GM23338 (cell line): ENCODE data around the gene SETBP1. TPM values are rescaled to one million over a fixed set of nuclear protein-coding genes. Genes with fewer than 3 reads are reported as not detected.

Experiments
- ATAC-seq: fragments of 200-7000 bp; cut with Tn5 transposase; 3 replicates; pipeline ENCODE4 v1.9.1; 2020
- DNase-seq: peaks from one replicate; pipeline ENCODE4 v3.0.0-alpha.2; 2015; ENCODE audit warnings: low spot score
- H2AFZ ChIP-seq: fragments of 200-600 bp; sonication (generic); 2 replicates; pipeline ENCODE4 v1.8.0; 2016; ENCODE audit warnings: antibody characterized with exemption, mild to moderate bottlenecking, moderate library complexity
- H3F3A ChIP-seq: fragments of 200-600 bp; sonication (generic); replicated peaks from 2 replicates; pipeline ENCODE4 v1.8.0; 2017; ENCODE audit warnings: antibody characterized with exemption, mixed run types, low read depth
- H3K27ac ChIP-seq: fragments of 200-600 bp; sonication (generic); 2 replicates; pipeline ENCODE4 v1.6.1; 2016; ENCODE audit warnings: low read depth
- H3K27me3 ChIP-seq: fragments of 200-600 bp; sonication (generic); 2 replicates; pipeline ENCODE4 v1.8.0; 2016; ENCODE audit warnings: mild to moderate bottlenecking, mixed run types, moderate library complexity; ENCODE audit not compliant: insufficient read depth
- H3K36me3 ChIP-seq: fragments of 200-600 bp; sonication (generic); 2 replicates; pipeline ENCODE4 v1.8.0; 2016; ENCODE audit warnings: mild to moderate bottlenecking; ENCODE audit not compliant: insufficient read depth
- H3K4me1 ChIP-seq: fragments of 200-600 bp; sonication (generic); 2 replicates; pipeline ENCODE4 v1.8.0; 2016; ENCODE audit warnings: mild to moderate bottlenecking, moderate library complexity; ENCODE audit not compliant: insufficient read depth
- H3K4me2 ChIP-seq: fragments of 200-600 bp; sonication (generic); 2 replicates; pipeline ENCODE4 v1.7.1; 2017; ENCODE audit warnings: mixed run types
- H3K4me3 ChIP-seq: fragments of 200-600 bp; sonication (generic); 2 replicates; pipeline ENCODE4 v1.6.1; 2016; ENCODE audit warnings: mixed run types
- H3K79me2 ChIP-seq: fragments of 200-600 bp; sonication (generic); replicated peaks from 2 replicates; pipeline ENCODE4 v1.8.0; 2017; ENCODE audit warnings: mild to moderate bottlenecking; ENCODE audit not compliant: insufficient read depth
- H3K9me2 ChIP-seq: fragments of 200-600 bp; sonication (generic); 2 replicates; pipeline ENCODE4 v1.8.0; 2017; ENCODE audit not compliant: insufficient read depth
- H4K20me1 ChIP-seq: fragments of 200-600 bp; sonication (generic); replicated peaks from 2 replicates; pipeline ENCODE4 v1.8.0; 2017; ENCODE audit warnings: mild to moderate bottlenecking; ENCODE audit not compliant: insufficient read depth
- H3K27ac Mint-ChIP-seq: 2 replicates; pipeline ENCODE4 v1.8.0; 2020; ENCODE audit warnings: inconsistent platforms, mild to moderate bottlenecking, moderate library complexity, mixed read lengths
- H3K27me3 Mint-ChIP-seq: 3 replicates; pipeline ENCODE4 v1.8.0; 2022; ENCODE audit warnings: low read depth, mild to moderate bottlenecking, moderate library complexity, mixed read lengths, inconsistent platforms; ENCODE audit not compliant: insufficient read depth, poor library complexity
- H3K36me3 Mint-ChIP-seq: 3 replicates; pipeline ENCODE4 v1.8.0; 2021; ENCODE audit warnings: low read depth, mild to moderate bottlenecking, inconsistent platforms, moderate library complexity, mixed read lengths
- H3K4me1 Mint-ChIP-seq: 3 replicates; pipeline ENCODE4 v1.8.0; 2020; ENCODE audit warnings: mild to moderate bottlenecking, inconsistent platforms, mixed read lengths
- H3K4me3 Mint-ChIP-seq: 3 replicates; pipeline ENCODE4 v1.8.0; 2021; ENCODE audit warnings: moderate library complexity, mild to moderate bottlenecking, inconsistent platforms, mixed read lengths
- H3K9me3 Mint-ChIP-seq: 3 replicates; pipeline ENCODE4 v1.8.0; 2020; ENCODE audit warnings: moderate library complexity, mild to moderate bottlenecking, inconsistent platforms, mixed read lengths
- CTCF ChIP-seq, 2 experiments: fragments of 200-600 bp in 1 of 2; sonication (generic) in 1 of 2; conservative IDR thresholded peaks; 2 replicates each; pipeline versions ENCODE4 v1.5.1 to v1.6.1; 2016 to 2017; ENCODE audit warnings: antibody characterized with exemption in 2 of 2, low read depth in 2 of 2, mild to moderate bottlenecking in 2 of 2, moderate library complexity in 1 of 2
- POLR2AphosphoS5 ChIP-seq: IDR thresholded peaks from 2 replicates; pipeline ENCODE4 v1.6.1; 2016; ENCODE audit warnings: antibody characterized with exemption, low read depth
- ZNF462 ChIP-seq: fragments of 250-450 bp; sonication (Bioruptor Pico); IDR thresholded peaks from 2 replicates; pipeline ENCODE4 v1.5.0; 2020; ENCODE audit warnings: mild to moderate bottlenecking, moderate library complexity
- polyA plus RNA-seq: library from polyadenylated mRNA; unstranded; fragments of >200 nt; fragmentation: Nextera tagmentation; extraction: Ambion mirVana; gene quantifications from 2 replicates; pipeline ENCODE4 v1.2.1, GENCODE V29; 2016
- total RNA-seq: library from RNA; depleted of rRNA; stranded (reverse); fragments of >200 nt; shearing (Covaris generic); gene quantifications from 2 replicates; pipeline ENCODE4 v1.2.3, GENCODE V29; 2014

SETBP1 gene
- total and polyA plus RNA-seq, 2 experiments from 2014 or later = 1.6 to 5.5 TPM

GRCh38 chr18:44945888-44946401 is 265.3 kb downstream of the SETBP1 start:
- H3K36me3 ChIP-seq = no peaks in the 10 kb centered on the region
- DNase-seq (no peak), ATAC-seq (peak; percentile 77)
- no peaks in the 10 kb centered on the region for H4K20me1 ChIP-seq
- H3K9me3 Mint-ChIP-seq = no peaks in the 10 kb centered on the region
- no peak overlapping the region for H3K4me3 ChIP-seq
- no peak overlapping the region for H3K4me3 Mint-ChIP-seq
- TF ChIP-seq POLR2AphosphoS5 = no peak
- no peak for TF ChIP-seq ZNF462 (CRISPR knock-in tag)
- TF ChIP-seq CTCF (conservative IDR thresholded peaks at IDR 0.05; ENCODE audit: low read depth in 2 of 2) = no peak
- H3K27me3 Mint-ChIP-seq = peaks cover 12% of the 10 kb centered on the region
- no peaks in the 10 kb centered on the region for H3K79me2 ChIP-seq
- no peaks in the 10 kb centered on the region for H3K27me3 ChIP-seq
- H3K27ac ChIP-seq = no peak overlapping the region
- no peak overlapping the region for H2AFZ ChIP-seq
- peaks cover 5% of the 10 kb centered on the region; the same call in 1 of the 2 replicates for H3K9me2 ChIP-seq
- H3K4me2 ChIP-seq = no peak overlapping the region
- H3K4me1 ChIP-seq = peaks cover 28% of the 10 kb centered on the region
- peaks cover 14% of the 10 kb centered on the region for H3K36me3 Mint-ChIP-seq
- H3F3A ChIP-seq = no peaks in the 10 kb centered on the region
- H3K4me1 Mint-ChIP-seq = peaks cover 28% of the 10 kb centered on the region
- H3K27ac Mint-ChIP-seq = no peak overlapping the region
